ENCODE data around the gene KRTAP10-10. TPM values are rescaled to one million over a fixed set of nuclear protein-coding genes. Genes with fewer than 3 reads are reported as not detected.

Gene KRTAP10-10
- total and polyA plus RNA-seq, 2 of the 8 experiments (the other 6 are each of a cell fraction or from before 2014, with no cell fraction given): not detected

GRCh38 chr21:44623575-44623974, 13.6 kb upstream of the KRTAP10-10 start (continued):
- TF ChIP-seq KDM4A (IDR thresholded peaks at IDR 0.05; ENCODE audit: low read depth, low read length, severe bottlenecking) (no peak), POU5F1 (IDR thresholded peaks at IDR 0.05; ENCODE audit: low read depth, low read length) (no peak), ASH2L (IDR thresholded peaks at IDR 0.05; ENCODE audit: low read length) (no peak), RAD21 (IDR thresholded peaks at IDR 0.05 in 1 of 2, conservative IDR thresholded peaks at IDR 0.05 in 1 of 2; ENCODE audit: low read depth in 2 of 2, low read length in 2 of 2) (no peak), EZH2 (IDR thresholded peaks at IDR 0.05; ENCODE audit: low read depth, low read length, severe bottlenecking) (no peak)

Measured in H1 (cell line).